ENCODE data around the gene EIF4E. TPM values are rescaled to one million over a fixed set of nuclear protein-coding genes. Genes with fewer than 3 reads are reported as not detected.
"Not testable (repeated sequence)": the region's sequence is repeated elsewhere in the genome, so short reads cannot be mapped to it uniquely, and the experiment has no call there.

Gene EIF4E
- total RNA-seq, 6 donors from 2014 or later = 20.8 to 109 (median 59.5) TPM

- Histone ChIP-seq H3K4me3 (no peak overlapping the region), H3K27ac (no peak overlapping the region), H3K4me1 (peaks cover 0 to 4% (median 0%) of the 10 kb centered on the region in 4 donors), H3K9me3 (no peaks in the 10 kb centered on the region), H3K36me3 (peaks cover 0 to 7% (median 1%) of the 10 kb centered on the region in 4 donors), H3K27me3 (no peaks in the 10 kb centered on the region)
- TF ChIP-seq EP300 (IDR thresholded peaks at IDR 0.05) (no peak), POLR2A (IDR thresholded peaks at IDR 0.05) (no peak), POLR2AphosphoS5 (IDR thresholded peaks at IDR 0.05) (no peak), CTCF (IDR thresholded peaks at IDR 0.05) (no peak)
- no peak for ATAC-seq (ENCODE audit: low FRiP score in 2 of 2)
- 88 to 91% methylated on average over 5 of the region's 5 CpGs for WGBS, 2 donors
- no peak for DNase-seq
Measured at GRCh38 chr4:98921292-98921691, 7.6 kb downstream of the EIF4E start.

- Histone ChIP-seq H3K36me3 (peaks cover 0 to 4% (median 0%) of the 10 kb centered on the region in 4 donors), H3K4me3 (no peak overlapping the region), H3K4me1 (peaks cover 0 to 8% (median 0%) of the 10 kb centered on the region in 4 donors), H3K9me3 (no peaks in the 10 kb centered on the region), H3K27ac (no peak overlapping the region), H3K27me3 (no peaks in the 10 kb centered on the region)
- 93 to 100% methylated on average over 2 of the region's 2 CpGs for WGBS, 2 donors
- ATAC-seq (ENCODE audit: low FRiP score in 2 of 2) (no peak), DNase-seq (no peak)
- TF ChIP-seq POLR2A (IDR thresholded peaks at IDR 0.05) (no peak), CTCF (IDR thresholded peaks at IDR 0.05) (no peak), POLR2AphosphoS5 (IDR thresholded peaks at IDR 0.05) (no peak)
Measured at GRCh38 chr4:98919996-98920395, 8.9 kb downstream of the EIF4E start.

GRCh38 chr4:98910728-98911127, 18.2 kb downstream of the EIF4E start:
- not testable (repeated sequence) for H3K9me3 ChIP-seq; H3K4me3 ChIP-seq; H3K27ac ChIP-seq; H3K27me3 ChIP-seq; DNase-seq; ATAC-seq (ENCODE audit: low FRiP score in 2 of 2); H3K36me3 ChIP-seq
- WGBS, 2 donors = 75 to 76% methylated on average over 8 of the region's 8 CpGs
- peaks cover 12 to 25% (median 21%) of the 10 kb centered on the region in 4 donors for H3K4me1 ChIP-seq

GRCh38 chr4:98909646-98910401, 19.1 kb downstream of the EIF4E start:
- 83 to 88% methylated on average over 5 of the region's 5 CpGs for WGBS, 2 donors
- ATAC-seq (ENCODE audit: low FRiP score in 2 of 2) (no peak), DNase-seq (no peak)
- no peak overlapping the region for H3K4me3 ChIP-seq
- peaks cover 12 to 25% (median 20%) of the 10 kb centered on the region in 4 donors for H3K4me1 ChIP-seq
- no peaks in the 10 kb centered on the region for H3K27me3 ChIP-seq
- no peak for TF ChIP-seq CTCF (IDR thresholded peaks at IDR 0.05)
- TF ChIP-seq EP300 (IDR thresholded peaks at IDR 0.05) = no peak
- no peak for TF ChIP-seq POLR2A (IDR thresholded peaks at IDR 0.05)
- TF ChIP-seq POLR2AphosphoS5 (IDR thresholded peaks at IDR 0.05) = no peak
- no peaks in the 10 kb centered on the region for H3K9me3 ChIP-seq
- no peak overlapping the region for H3K27ac ChIP-seq
- H3K36me3 ChIP-seq = no peaks in the 10 kb centered on the region

- no peaks in the 10 kb centered on the region for H3K27me3 ChIP-seq
- DNase-seq (no peak), ATAC-seq (ENCODE audit: low FRiP score in 2 of 2) (no peak)
- no peak overlapping the region for H3K4me3 ChIP-seq
- no peaks in the 10 kb centered on the region for H3K9me3 ChIP-seq
- no peak overlapping the region for H3K27ac ChIP-seq
- H3K36me3 ChIP-seq = no peaks in the 10 kb centered on the region
- TF ChIP-seq POLR2A (IDR thresholded peaks at IDR 0.05) (no peak), CTCF (IDR thresholded peaks at IDR 0.05) (no peak), POLR2AphosphoS5 (IDR thresholded peaks at IDR 0.05) (no peak), EP300 (IDR thresholded peaks at IDR 0.05) (no peak)
- WGBS, 2 donors = 59 to 71% methylated on average over 2 of the region's 2 CpGs
- peaks cover 12 to 25% (median 20%) of the 10 kb centered on the region in 4 donors for H3K4me1 ChIP-seq
Measured at GRCh38 chr4:98908703-98909262, 20.1 kb downstream of the EIF4E start.

Measured in upper lobe of left lung (tissue), 6 donors.